ENCODE data around the gene NELFCD. TPM values are rescaled to one million over a fixed set of nuclear protein-coding genes. Genes with fewer than 3 reads are reported as not detected.

The NELFCD gene
- total RNA-seq, 1 donor from 2014 or later, result 70.4 TPM

DNA sequence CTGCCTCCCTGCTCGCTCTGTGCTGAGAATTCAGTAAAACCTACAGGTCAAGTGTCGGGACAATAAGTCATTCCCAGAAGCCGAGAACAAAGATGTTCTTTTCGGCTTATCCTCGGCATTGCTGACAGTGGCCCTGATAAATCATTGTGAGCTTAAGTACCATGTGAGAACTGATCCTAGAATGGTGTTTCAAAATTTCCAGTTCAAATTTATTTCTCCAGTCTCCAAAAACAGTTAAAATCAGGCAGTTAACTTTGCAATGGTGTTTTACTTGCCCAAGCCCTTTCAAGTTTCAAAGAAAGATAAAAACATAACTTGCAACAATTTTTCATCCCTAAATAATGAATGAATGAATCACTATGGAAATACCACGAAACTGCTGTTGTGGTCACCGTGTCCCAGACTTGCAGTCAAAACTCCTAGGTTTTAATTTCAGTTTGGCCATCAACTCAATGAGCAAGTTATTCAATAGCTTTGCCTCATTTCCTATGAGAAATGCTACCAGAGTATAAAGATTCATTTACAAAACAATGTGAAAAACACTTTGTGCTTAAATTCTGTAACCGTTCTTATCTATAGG is 46.8 kb downstream of the NELFCD start:
- H3K79me2 ChIP-seq (ENCODE audit: insufficient read depth, low read length), result peaks cover 87% of the 10 kb centered on the region
- H3K4me2 ChIP-seq (ENCODE audit: low read length), result peak overlapping the region; percentile 92
- peaks cover 37% of the 10 kb centered on the region for H3K4me1 ChIP-seq (ENCODE audit: insufficient read depth, low read length)
- no peaks in the 10 kb centered on the region for H3K27me3 ChIP-seq (ENCODE audit: insufficient read depth, low read length)
- H4K20me1 ChIP-seq (ENCODE audit: insufficient read depth, low read length), result peaks cover 64% of the 10 kb centered on the region
- Mint-ChIP-seq H3K36me3 (ENCODE audit: low read depth, unreplicated experiment) (peaks cover 11% of the 10 kb centered on the region), H3K27me3 (ENCODE audit: low read depth, unreplicated experiment) (no peaks in the 10 kb centered on the region), H3K9me3 (ENCODE audit: unreplicated experiment) (no peaks in the 10 kb centered on the region), H3K4me3 (ENCODE audit: unreplicated experiment) (no peak overlapping the region), H3K27ac (ENCODE audit: unreplicated experiment) (peak overlapping the region; percentile 9), H3K4me1 (ENCODE audit: low read depth, unreplicated experiment) (peaks cover 41% of the 10 kb centered on the region)
- FAIRE-seq, result no peak
- peak overlapping the region; percentile 49 for H3K9ac ChIP-seq (ENCODE audit: low read length)
- H3K27ac ChIP-seq (ENCODE audit: low read depth, low read length), result peak overlapping the region; percentile 39
- H2AFZ ChIP-seq (ENCODE audit: low read depth, low read length), result no peak overlapping the region
- H3K36me3 ChIP-seq (ENCODE audit: insufficient read depth, low read length), result peaks cover 38% of the 10 kb centered on the region
- no peak for TF ChIP-seq EZH2 (IDR thresholded peaks at IDR 0.05; ENCODE audit: insufficient read depth, low read length)
- TF ChIP-seq, protein P1, sequence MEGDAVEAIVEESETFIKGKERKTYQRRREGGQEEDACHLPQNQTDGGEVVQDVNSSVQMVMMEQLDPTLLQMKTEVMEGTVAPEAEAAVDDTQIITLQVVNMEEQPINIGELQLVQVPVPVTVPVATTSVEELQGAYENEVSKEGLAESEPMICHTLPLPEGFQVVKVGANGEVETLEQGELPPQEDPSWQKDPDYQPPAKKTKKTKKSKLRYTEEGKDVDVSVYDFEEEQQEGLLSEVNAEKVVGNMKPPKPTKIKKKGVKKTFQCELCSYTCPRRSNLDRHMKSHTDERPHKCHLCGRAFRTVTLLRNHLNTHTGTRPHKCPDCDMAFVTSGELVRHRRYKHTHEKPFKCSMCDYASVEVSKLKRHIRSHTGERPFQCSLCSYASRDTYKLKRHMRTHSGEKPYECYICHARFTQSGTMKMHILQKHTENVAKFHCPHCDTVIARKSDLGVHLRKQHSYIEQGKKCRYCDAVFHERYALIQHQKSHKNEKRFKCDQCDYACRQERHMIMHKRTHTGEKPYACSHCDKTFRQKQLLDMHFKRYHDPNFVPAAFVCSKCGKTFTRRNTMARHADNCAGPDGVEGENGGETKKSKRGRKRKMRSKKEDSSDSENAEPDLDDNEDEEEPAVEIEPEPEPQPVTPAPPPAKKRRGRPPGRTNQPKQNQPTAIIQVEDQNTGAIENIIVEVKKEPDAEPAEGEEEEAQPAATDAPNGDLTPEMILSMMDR (IDR thresholded peaks at IDR 0.05; ENCODE audit: insufficient read depth, low read depth, low read length), result no peak
- peak overlapping the region; percentile 36 for H3K4me3 ChIP-seq (ENCODE audit: insufficient read depth, low read depth, low read length)
- H3K9me3 ChIP-seq (ENCODE audit: insufficient read depth, low read depth, low read length), result no peaks in the 10 kb centered on the region
- peak; percentile 84 for DNase-seq (ENCODE audit: low read depth)

DNA sequence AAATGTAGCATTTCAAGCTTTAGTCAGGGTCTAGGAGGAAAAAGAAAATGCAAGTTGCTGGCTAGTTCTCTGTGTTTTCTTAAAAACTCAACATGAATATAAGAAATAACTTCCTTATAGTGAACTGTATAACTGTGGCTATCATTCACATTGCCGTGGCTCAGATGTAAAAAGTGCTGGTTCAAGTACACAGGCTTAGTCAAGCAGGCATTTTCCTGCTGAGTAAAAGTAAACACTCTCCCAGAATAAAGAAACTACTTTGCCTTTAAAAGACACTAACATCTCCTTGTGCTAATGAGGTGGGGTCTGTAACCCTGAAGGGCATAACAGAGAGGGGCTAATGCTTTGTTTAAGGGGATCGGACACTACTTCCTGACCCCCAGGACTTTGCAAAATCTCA is 47.8 kb downstream of the NELFCD start:
- FAIRE-seq, result no peak
- Mint-ChIP-seq H3K4me1 (ENCODE audit: low read depth, unreplicated experiment) (peaks cover 44% of the 10 kb centered on the region), H3K4me3 (ENCODE audit: unreplicated experiment) (peak overlapping the region; percentile 92), H3K9me3 (ENCODE audit: unreplicated experiment) (no peaks in the 10 kb centered on the region), H3K27me3 (ENCODE audit: low read depth, unreplicated experiment) (no peaks in the 10 kb centered on the region), H3K36me3 (ENCODE audit: low read depth, unreplicated experiment) (peaks cover 10% of the 10 kb centered on the region), H3K27ac (ENCODE audit: unreplicated experiment) (no peak overlapping the region)
- Histone ChIP-seq H3K79me2 (ENCODE audit: insufficient read depth, low read length) (peaks cover 82% of the 10 kb centered on the region), H3K4me2 (ENCODE audit: low read length) (peak overlapping the region; percentile 92), H3K4me3 (ENCODE audit: insufficient read depth, low read depth, low read length) (peak overlapping the region; percentile 45), H3K4me1 (ENCODE audit: insufficient read depth, low read length) (peaks cover 37% of the 10 kb centered on the region), H2AFZ (ENCODE audit: low read depth, low read length) (no peak overlapping the region), H3K36me3 (ENCODE audit: insufficient read depth, low read length) (peaks cover 38% of the 10 kb centered on the region), H3K9me3 (ENCODE audit: insufficient read depth, low read depth, low read length) (no peaks in the 10 kb centered on the region), H4K20me1 (ENCODE audit: insufficient read depth, low read length) (peaks cover 64% of the 10 kb centered on the region), H3K9ac (ENCODE audit: low read length) (peak overlapping the region; percentile 71), H3K27me3 (ENCODE audit: insufficient read depth, low read length) (no peaks in the 10 kb centered on the region), H3K27ac (ENCODE audit: low read depth, low read length) (peak overlapping the region; percentile 29)
- no peak for DNase-seq (ENCODE audit: low read depth)
- TF ChIP-seq, protein P1 (IDR thresholded peaks at IDR 0.05; ENCODE audit: insufficient read depth, low read depth, low read length), result no peak
- no peak for TF ChIP-seq EZH2 (IDR thresholded peaks at IDR 0.05; ENCODE audit: insufficient read depth, low read length)

DNA sequence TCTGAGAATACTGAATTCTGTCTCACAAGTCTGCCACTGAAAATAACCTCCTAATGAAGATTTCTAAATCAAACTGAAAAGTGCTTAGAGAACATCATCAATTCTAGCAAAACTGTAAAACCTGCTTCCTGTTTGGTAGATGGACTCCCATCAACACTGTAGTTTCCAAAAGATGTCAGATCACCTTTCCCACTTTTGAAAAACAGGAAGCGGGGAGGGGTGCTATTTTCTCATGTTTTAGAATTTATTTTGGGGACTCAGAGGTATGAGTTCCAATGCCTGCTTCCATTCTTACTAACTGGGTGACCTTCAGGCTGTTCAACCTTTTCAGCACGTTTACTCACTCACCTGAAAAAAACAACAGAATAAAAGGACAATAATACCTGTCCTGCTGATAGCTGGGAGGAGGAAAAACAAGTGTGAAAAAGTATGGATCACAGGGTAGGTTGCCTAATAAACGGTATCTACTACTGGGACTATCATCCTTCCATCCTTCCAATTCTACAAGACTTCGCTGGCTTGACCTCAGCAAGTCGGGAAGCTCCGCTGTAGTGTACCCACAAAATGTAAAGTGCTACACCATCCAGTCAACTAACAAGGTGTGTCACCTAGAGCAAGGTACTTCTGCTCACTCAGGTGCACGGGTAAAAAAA is 50.0 kb downstream of the NELFCD start:
- no peak for DNase-seq (ENCODE audit: low read depth)
- TF ChIP-seq, protein P1 (IDR thresholded peaks at IDR 0.05; ENCODE audit: insufficient read depth, low read depth, low read length), result no peak
- peaks cover 47% of the 10 kb centered on the region for H4K20me1 ChIP-seq (ENCODE audit: insufficient read depth, low read length)
- peaks cover 45% of the 10 kb centered on the region for H3K4me1 Mint-ChIP-seq (ENCODE audit: low read depth, unreplicated experiment)
- H3K4me1 ChIP-seq (ENCODE audit: insufficient read depth, low read length), result peaks cover 37% of the 10 kb centered on the region
- H3K27me3 ChIP-seq (ENCODE audit: insufficient read depth, low read length), result no peaks in the 10 kb centered on the region
- H3K36me3 ChIP-seq (ENCODE audit: insufficient read depth, low read length), result peaks cover 36% of the 10 kb centered on the region
- peak overlapping the region; percentile 93 for H3K9ac ChIP-seq (ENCODE audit: low read length)
- H3K27ac ChIP-seq (ENCODE audit: low read depth, low read length), result peak overlapping the region; percentile 89
- no peak for FAIRE-seq
- no peaks in the 10 kb centered on the region for H3K27me3 Mint-ChIP-seq (ENCODE audit: low read depth, unreplicated experiment)
- no peaks in the 10 kb centered on the region for H3K9me3 ChIP-seq (ENCODE audit: insufficient read depth, low read depth, low read length)
- H3K4me3 Mint-ChIP-seq (ENCODE audit: unreplicated experiment), result peak overlapping the region; percentile 92
- no peaks in the 10 kb centered on the region for H3K9me3 Mint-ChIP-seq (ENCODE audit: unreplicated experiment)
- peaks cover 11% of the 10 kb centered on the region for H3K36me3 Mint-ChIP-seq (ENCODE audit: low read depth, unreplicated experiment)
- peak overlapping the region; percentile 92 for H3K4me2 ChIP-seq (ENCODE audit: low read length)
- H3K79me2 ChIP-seq (ENCODE audit: insufficient read depth, low read length), result peaks cover 61% of the 10 kb centered on the region
- peak overlapping the region; percentile 81 for H3K4me3 ChIP-seq (ENCODE audit: insufficient read depth, low read depth, low read length)
- H3K27ac Mint-ChIP-seq (ENCODE audit: unreplicated experiment), result no peak overlapping the region
- no peak overlapping the region for H2AFZ ChIP-seq (ENCODE audit: low read depth, low read length)

Data from astrocyte (in vitro differentiated cells and primary cell).